ENCODE results near the gene GSK3B. TPM values are rescaled to one million over a fixed set of nuclear protein-coding genes. Genes with fewer than 3 reads are reported as not detected.

The GSK3B gene
- total RNA-seq, 1 donor from 2014 or later: 71.6 TPM

DNA sequence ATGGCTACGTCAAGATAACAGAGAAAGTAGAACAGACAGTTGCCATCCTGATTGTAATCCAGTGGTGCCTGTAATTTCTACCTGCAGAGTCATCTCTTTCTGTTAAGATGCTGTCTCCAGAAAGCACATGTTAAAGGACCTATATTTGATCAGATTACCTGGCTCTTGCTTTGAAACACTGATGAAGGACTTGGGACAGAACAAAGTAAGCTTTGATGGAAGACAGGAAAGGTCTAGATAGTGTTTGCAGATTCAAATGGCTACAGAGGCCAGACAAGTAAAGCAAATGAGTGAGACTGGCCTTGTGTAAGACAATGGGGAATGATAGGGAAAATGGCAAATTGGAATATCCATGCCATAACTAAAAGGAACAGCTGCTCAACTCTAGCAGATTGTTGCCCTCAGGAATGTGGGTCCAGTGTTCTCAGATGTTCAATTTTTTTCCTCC lies 1.8 kb upstream of the GSK3B start:
- DNase-seq (ENCODE audit: low read depth): no peak
- TF ChIP-seq, protein P1, sequence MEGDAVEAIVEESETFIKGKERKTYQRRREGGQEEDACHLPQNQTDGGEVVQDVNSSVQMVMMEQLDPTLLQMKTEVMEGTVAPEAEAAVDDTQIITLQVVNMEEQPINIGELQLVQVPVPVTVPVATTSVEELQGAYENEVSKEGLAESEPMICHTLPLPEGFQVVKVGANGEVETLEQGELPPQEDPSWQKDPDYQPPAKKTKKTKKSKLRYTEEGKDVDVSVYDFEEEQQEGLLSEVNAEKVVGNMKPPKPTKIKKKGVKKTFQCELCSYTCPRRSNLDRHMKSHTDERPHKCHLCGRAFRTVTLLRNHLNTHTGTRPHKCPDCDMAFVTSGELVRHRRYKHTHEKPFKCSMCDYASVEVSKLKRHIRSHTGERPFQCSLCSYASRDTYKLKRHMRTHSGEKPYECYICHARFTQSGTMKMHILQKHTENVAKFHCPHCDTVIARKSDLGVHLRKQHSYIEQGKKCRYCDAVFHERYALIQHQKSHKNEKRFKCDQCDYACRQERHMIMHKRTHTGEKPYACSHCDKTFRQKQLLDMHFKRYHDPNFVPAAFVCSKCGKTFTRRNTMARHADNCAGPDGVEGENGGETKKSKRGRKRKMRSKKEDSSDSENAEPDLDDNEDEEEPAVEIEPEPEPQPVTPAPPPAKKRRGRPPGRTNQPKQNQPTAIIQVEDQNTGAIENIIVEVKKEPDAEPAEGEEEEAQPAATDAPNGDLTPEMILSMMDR (IDR thresholded peaks at IDR 0.05; ENCODE audit: insufficient read depth, low read length, poor library complexity, severe bottlenecking): no peak
- peak overlapping the region; percentile 94 for H3K4me3 ChIP-seq (ENCODE audit: low read depth, low read length)
- H3K36me3 ChIP-seq (ENCODE audit: control insufficient read depth, insufficient read depth, low read length): no peaks in the 10 kb centered on the region
- no peaks in the 10 kb centered on the region for H3K27me3 ChIP-seq (ENCODE audit: control insufficient read depth, insufficient read depth, low read length)

DNA sequence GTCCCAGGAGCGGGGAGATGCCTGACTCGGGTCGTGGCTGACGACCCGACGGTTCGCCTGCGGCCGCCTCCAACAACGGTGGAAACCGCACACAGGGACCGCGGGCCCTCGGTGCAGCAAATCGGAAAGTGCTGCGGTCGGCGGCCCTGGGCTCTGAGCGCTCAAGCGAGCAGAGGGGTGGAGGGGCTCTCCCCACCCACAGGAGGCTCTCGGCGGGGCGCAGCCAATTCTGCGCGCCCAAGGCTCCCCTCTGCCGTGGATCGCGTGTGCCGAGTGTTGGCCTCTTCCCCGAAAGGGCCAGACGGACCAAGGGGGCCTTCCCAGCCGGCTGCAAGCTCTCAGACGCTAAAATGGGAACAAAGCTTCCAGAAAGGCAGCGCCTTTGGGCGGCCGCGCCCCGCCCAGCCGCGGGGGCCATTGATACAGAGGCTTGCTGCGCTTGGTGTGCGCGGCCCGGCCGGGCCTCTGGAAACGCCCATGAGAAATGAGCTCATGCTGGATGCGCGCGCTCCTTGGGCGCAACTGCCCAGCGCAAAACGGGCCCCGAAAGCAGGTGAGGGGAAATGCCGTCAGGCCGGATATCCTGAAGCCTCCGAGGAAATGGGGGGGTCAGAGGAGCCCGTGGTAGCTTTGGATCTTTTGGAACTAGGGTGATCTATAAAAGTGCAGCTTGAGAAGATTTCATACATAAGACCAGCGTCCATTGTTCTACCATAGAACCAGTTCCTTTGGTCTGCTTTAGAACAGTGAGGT lies 1.2 kb upstream of the GSK3B start:
- H3K36me3 ChIP-seq (ENCODE audit: control insufficient read depth, insufficient read depth, low read length): no peaks in the 10 kb centered on the region
- TF ChIP-seq, protein P1 (IDR thresholded peaks at IDR 0.05; ENCODE audit: insufficient read depth, low read length, poor library complexity, severe bottlenecking): no peak
- H3K27me3 ChIP-seq (ENCODE audit: control insufficient read depth, insufficient read depth, low read length): no peaks in the 10 kb centered on the region
- peak; percentile 60 for DNase-seq (ENCODE audit: low read depth)
- peak overlapping the region; percentile 94 for H3K4me3 ChIP-seq (ENCODE audit: low read depth, low read length)

DNA sequence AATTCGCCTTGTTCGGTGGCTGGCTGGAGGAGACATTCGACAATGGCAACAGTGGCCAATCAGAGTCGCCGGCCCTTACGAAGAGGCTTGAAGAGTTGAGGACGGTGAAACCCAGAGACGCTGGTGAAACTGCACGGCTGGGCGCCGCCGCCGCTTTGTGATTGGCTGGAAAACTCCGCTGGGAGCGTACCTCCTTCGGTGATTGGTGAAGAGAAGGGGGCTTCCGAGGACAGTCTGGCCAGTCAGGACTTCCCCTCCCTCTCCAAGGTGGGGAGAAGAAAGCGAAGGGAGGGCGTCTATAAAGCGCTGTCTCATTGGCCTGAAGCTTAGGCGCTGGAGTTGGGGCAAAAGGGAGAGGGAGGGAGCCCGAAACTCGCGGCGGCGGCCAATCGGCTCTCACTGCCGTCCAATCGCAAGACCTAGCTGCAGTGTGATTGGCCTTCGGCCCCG lies 554 bp upstream of the GSK3B start:
- TF ChIP-seq, protein P1 (IDR thresholded peaks at IDR 0.05; ENCODE audit: insufficient read depth, low read length, poor library complexity, severe bottlenecking): no peak
- peak overlapping the region; percentile 94 for H3K4me3 ChIP-seq (ENCODE audit: low read depth, low read length)

DNA sequence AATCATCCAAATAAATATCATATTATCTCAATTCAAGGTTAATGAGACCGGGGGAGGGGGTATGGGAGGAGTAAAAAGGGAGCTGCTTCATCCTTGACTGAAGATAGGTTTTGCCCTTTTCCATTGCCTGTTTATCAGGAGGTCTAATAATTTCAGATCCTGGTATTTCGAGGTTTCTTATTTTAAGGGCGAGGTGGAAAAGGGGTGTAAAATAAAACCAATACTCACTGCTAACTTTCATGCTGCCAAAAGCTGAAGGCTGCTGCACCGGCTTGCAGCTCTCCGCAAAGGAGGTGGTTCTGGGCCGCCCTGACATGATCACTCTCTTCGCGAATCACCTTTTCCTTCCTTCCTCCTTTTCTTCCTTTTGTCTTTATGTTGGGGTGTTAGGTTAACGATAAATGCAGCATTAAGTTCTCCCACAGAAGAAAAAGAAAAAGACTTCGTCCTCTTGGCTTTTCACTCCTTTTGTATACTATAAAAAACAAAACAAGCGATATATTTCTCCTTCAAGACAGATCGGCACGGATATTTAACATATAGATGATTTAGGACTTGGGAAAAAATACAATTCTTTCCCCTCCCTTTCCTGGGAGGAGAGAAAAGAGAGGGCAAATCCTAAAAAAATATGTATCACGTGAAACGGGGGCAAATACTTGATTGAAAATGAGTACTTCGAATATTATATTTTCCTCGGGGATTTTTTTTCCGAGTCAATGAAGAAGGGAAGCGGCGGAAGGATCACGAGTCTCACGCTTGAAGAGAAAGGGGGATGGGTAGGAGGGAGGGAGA lies 932 bp downstream of the GSK3B start:
- no peak for DNase-seq (ENCODE audit: low read depth)
- TF ChIP-seq, protein P1 (IDR thresholded peaks at IDR 0.05; ENCODE audit: insufficient read depth, low read length, poor library complexity, severe bottlenecking): no peak
- Histone ChIP-seq H3K27me3 (ENCODE audit: control insufficient read depth, insufficient read depth, low read length) (no peaks in the 10 kb centered on the region), H3K4me3 (ENCODE audit: low read depth, low read length) (peak overlapping the region; percentile 56), H3K36me3 (ENCODE audit: control insufficient read depth, insufficient read depth, low read length) (no peaks in the 10 kb centered on the region)

More for the DNA sequence above, 554 bp upstream of the GSK3B start:
- Histone ChIP-seq H3K27me3 (ENCODE audit: control insufficient read depth, insufficient read depth, low read length) (no peaks in the 10 kb centered on the region), H3K36me3 (ENCODE audit: control insufficient read depth, insufficient read depth, low read length) (no peaks in the 10 kb centered on the region)
- peak; percentile 98 for DNase-seq (ENCODE audit: low read depth)

DNA sequence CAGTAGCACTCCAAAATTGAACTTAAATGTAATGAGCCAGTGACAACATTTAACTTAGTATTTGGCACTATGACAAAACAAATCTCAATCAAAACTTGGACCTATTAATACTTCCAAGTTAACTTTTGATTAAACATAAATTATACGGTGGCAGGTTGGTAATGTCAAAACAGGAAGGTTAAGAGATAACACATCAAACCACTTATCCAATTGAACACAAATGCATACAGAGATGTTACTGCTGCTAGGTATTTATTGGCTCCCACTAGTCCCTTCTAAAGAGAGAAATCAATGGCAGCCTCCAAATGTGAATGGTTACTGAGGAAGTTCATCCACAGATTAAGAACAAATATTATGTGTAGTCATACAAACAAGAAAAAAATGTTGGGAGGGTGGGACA lies 1.8 kb downstream of the GSK3B start:
- Histone ChIP-seq H3K4me3 (ENCODE audit: low read depth, low read length) (peak overlapping the region; percentile 56), H3K36me3 (ENCODE audit: control insufficient read depth, insufficient read depth, low read length) (no peaks in the 10 kb centered on the region), H3K27me3 (ENCODE audit: control insufficient read depth, insufficient read depth, low read length) (no peaks in the 10 kb centered on the region)
- TF ChIP-seq, protein P1 (IDR thresholded peaks at IDR 0.05; ENCODE audit: insufficient read depth, low read length, poor library complexity, severe bottlenecking): no peak
- DNase-seq (ENCODE audit: low read depth): no peak

All from kidney epithelial cell (primary cell).